Nephron progenitor cell (in vitro differentiated cells): Measurements from ENCODE around the gene PTPRD.

Experiments
- DNase-seq: peaks from one replicate; pipeline ENCODE4 v3.0.0; 2021
- H3K27ac Mint-ChIP-seq: 2 replicates; pipeline ENCODE4 v1.8.0; 2021; ENCODE audit warnings: mild to moderate bottlenecking, moderate library complexity, mixed read lengths
- H3K27me3 Mint-ChIP-seq: 2 replicates; pipeline ENCODE4 v1.8.0; 2021; ENCODE audit warnings: mild to moderate bottlenecking, low read depth, mixed read lengths; ENCODE audit not compliant: poor library complexity
- H3K36me3 Mint-ChIP-seq: 2 replicates; pipeline ENCODE4 v1.8.0; 2021; ENCODE audit warnings: low read depth, mixed read lengths
- H3K4me1 Mint-ChIP-seq: 2 replicates; pipeline ENCODE4 v1.8.0; 2021; ENCODE audit warnings: mixed read lengths
- H3K4me3 Mint-ChIP-seq: 2 replicates; pipeline ENCODE4 v1.8.0; 2021; ENCODE audit warnings: mild to moderate bottlenecking, moderate library complexity, mixed read lengths
- H3K9me3 Mint-ChIP-seq: 2 replicates; pipeline ENCODE4 v1.8.0; 2021; ENCODE audit warnings: mild to moderate bottlenecking, moderate library complexity, mixed read lengths
- TF ChIP-seq, protein P1 (sequence below): fragments of 200-600 bp; sonication (generic); IDR thresholded peaks from 2 replicates; pipeline ENCODE4 v1.5.0; 2021; ENCODE audit warnings: antibody characterized with exemption

Gene PTPRD

DNA sequence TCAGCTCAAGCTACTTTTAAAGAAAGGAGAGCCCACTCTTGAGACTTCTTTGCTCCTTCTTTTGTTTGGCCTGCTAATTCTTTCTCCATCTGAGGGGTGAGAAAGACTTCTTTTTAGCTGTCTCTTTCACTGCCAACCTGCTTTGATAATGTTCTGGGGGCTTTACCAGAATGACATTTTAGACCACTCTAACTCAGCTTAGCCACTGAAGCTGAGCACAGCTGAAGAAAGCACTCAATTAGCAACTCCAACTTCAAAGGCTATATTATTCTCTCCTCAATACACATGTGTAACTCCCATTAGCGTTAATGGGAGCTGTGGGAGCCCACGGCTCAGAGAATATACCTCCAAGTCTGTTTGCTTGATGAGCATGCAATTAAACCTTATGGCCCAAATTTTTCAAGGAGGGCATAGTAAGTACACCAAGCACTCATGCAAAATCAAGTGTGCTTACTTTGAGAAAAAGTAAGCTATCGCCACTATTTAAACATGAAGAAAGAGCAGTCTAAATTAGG is 1997.8 kb downstream of the PTPRD start:
- H3K4me3 Mint-ChIP-seq = no peak overlapping the region
- peaks cover 23% of the 10 kb centered on the region for H3K4me1 Mint-ChIP-seq
- H3K36me3 Mint-ChIP-seq = peaks cover 5% of the 10 kb centered on the region
- H3K27ac Mint-ChIP-seq = peak overlapping the region; percentile 50
- TF ChIP-seq, protein P1, sequence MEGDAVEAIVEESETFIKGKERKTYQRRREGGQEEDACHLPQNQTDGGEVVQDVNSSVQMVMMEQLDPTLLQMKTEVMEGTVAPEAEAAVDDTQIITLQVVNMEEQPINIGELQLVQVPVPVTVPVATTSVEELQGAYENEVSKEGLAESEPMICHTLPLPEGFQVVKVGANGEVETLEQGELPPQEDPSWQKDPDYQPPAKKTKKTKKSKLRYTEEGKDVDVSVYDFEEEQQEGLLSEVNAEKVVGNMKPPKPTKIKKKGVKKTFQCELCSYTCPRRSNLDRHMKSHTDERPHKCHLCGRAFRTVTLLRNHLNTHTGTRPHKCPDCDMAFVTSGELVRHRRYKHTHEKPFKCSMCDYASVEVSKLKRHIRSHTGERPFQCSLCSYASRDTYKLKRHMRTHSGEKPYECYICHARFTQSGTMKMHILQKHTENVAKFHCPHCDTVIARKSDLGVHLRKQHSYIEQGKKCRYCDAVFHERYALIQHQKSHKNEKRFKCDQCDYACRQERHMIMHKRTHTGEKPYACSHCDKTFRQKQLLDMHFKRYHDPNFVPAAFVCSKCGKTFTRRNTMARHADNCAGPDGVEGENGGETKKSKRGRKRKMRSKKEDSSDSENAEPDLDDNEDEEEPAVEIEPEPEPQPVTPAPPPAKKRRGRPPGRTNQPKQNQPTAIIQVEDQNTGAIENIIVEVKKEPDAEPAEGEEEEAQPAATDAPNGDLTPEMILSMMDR = no peak
- H3K9me3 Mint-ChIP-seq = no peaks in the 10 kb centered on the region
- no peak for DNase-seq
- H3K27me3 Mint-ChIP-seq = no peaks in the 10 kb centered on the region

DNA sequence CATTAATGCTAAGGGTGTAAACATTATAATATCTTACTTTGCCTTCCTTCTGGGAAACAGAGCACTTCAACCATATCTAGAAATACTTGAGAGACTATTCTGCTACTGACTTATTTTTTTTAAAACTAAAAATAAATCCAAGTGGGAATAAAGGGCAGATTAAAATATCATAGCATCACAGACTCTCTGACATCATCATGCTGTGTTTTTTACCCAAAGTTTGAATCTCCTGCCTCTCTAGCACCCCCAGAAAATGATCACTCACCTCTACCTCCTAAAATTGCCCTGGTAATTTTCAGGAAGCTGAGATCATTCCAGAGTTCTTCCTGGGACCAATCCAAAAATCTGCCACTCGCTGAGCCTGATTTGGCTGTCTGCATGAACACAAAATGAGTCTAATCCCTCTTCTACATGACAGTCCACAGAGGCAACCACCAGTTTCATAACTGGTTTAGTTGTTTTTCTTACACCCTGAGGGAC is 1999.4 kb downstream of the PTPRD start:
- Mint-ChIP-seq H3K27ac (no peak overlapping the region), H3K9me3 (no peaks in the 10 kb centered on the region), H3K27me3 (no peaks in the 10 kb centered on the region)

DNA sequence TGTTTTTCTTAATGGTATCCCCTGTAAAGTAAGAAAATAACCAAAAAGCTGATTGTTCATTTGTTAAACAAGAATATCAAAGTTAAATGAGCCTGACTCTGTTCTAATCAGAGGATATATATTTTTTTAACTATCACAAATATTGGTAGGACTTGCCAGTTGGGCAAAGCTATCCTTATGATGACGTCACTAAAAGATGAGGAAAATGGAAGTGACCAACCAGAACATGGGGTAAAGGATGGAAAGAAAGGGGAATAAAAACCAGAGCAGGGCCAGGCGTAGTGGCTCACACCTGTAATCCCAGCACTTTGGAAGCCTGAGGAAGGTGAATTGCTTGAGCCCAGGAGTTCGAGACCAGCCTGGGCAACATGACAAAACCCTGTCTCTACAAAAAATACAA is 2001.6 kb downstream of the PTPRD start:
- no peak overlapping the region for H3K4me3 Mint-ChIP-seq
- no peak overlapping the region for H3K27ac Mint-ChIP-seq
- H3K36me3 Mint-ChIP-seq = peaks cover 18% of the 10 kb centered on the region
- DNase-seq = no peak
- H3K9me3 Mint-ChIP-seq = no peaks in the 10 kb centered on the region
- TF ChIP-seq, protein P1 = no peak
- H3K27me3 Mint-ChIP-seq = no peaks in the 10 kb centered on the region
- peaks cover 21% of the 10 kb centered on the region for H3K4me1 Mint-ChIP-seq

More for the DNA sequence above, 1999.4 kb downstream of the PTPRD start:
- no peak for DNase-seq
- Mint-ChIP-seq H3K4me1 (peaks cover 17% of the 10 kb centered on the region), H3K36me3 (peaks cover 5% of the 10 kb centered on the region), H3K4me3 (no peak overlapping the region)
- TF ChIP-seq, protein P1 = no peak

GRCh38 chr9:8610256-8610655 is 2002.5 kb downstream of the PTPRD start:
- TF ChIP-seq, protein P1 = no peak
- peaks cover 20% of the 10 kb centered on the region for H3K4me1 Mint-ChIP-seq
- no peak overlapping the region for H3K27ac Mint-ChIP-seq

DNA sequence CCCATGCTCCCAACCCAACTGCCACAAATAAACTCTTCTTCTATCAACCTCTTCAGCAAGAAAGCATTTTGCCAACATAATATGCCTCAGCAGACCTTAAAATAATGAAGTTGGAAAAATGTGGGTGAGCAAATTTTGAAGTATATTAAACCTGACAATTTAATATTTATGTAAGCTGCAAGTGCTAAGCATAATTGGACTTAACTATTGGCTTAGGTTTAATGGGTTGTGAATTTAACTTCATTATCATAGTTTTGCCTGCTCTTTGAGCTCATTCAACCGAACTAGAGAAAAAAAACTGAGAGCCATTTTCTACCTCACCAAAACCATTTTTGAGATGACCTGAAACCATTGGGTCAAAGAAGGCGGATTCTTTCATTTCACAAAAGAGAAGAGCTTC is 2007.7 kb downstream of the PTPRD start:
- TF ChIP-seq, protein P1 = no peak
- Mint-ChIP-seq H3K27ac (no peak overlapping the region), H3K4me1 (peaks cover 5% of the 10 kb centered on the region), H3K27me3 (no peaks in the 10 kb centered on the region), H3K9me3 (no peaks in the 10 kb centered on the region), H3K4me3 (no peak overlapping the region), H3K36me3 (peaks cover 19% of the 10 kb centered on the region)
- no peak for DNase-seq

More at GRCh38 chr9:8610256-8610655, 2002.5 kb downstream of the PTPRD start:
- no peak for DNase-seq
- Mint-ChIP-seq H3K9me3 (no peaks in the 10 kb centered on the region), H3K27me3 (no peaks in the 10 kb centered on the region), H3K4me3 (no peak overlapping the region), H3K36me3 (peaks cover 24% of the 10 kb centered on the region)

- Mint-ChIP-seq H3K4me3 (no peak overlapping the region), H3K27ac (no peak overlapping the region), H3K36me3 (peaks cover 22% of the 10 kb centered on the region), H3K4me1 (peaks cover 5% of the 10 kb centered on the region), H3K9me3 (no peaks in the 10 kb centered on the region), H3K27me3 (no peaks in the 10 kb centered on the region)
- TF ChIP-seq, protein P1 = no peak
- no peak for DNase-seq
These were observed 2008.6 kb downstream of the PTPRD start for GRCh38 chr9:8604201-8604600.
